Natural killer cell (primary cell): ENCODE results near the gene LCNL1. TPM values are rescaled to one million over a fixed set of nuclear protein-coding genes. Genes with fewer than 3 reads are reported as not detected.
A peak's percentile ranks its signal among the peaks of the same experiment; 100 is the strongest.

ENCODE experiments used
- ATAC-seq, 3 donors: fragments of 150-1000 bp in 2 of 3; fragments of 200-7000 bp in 1 of 3; cut with Tn5 transposase; 1 replicate in 1 of 3; 2 replicates in 2 of 3; pipeline ENCODE4 v1.10.0; 2021; ENCODE audit warnings: mild to moderate bottlenecking in 2 of 3, moderate library complexity in 2 of 3
- DNase-seq, 2 donors: peaks; one replicate each; pipeline versions ENCODE4 v3.0.0 to v3.0.0-alpha.2; 2013 to 2021; ENCODE audit warnings: mixed read lengths in 1 of 2
- H3K27ac ChIP-seq: one replicate; pipeline ENCODE4 v1.5.1; 2013; ENCODE audit warnings: mild to moderate bottlenecking, low read length
- H3K27me3 ChIP-seq: one replicate; pipeline ENCODE4 v1.6.1; 2013; ENCODE audit warnings: low read length; ENCODE audit not compliant: control insufficient read depth, insufficient read depth
- H3K36me3 ChIP-seq: one replicate; pipeline ENCODE4 v1.6.1; 2013; ENCODE audit warnings: low read length; ENCODE audit not compliant: control insufficient read depth, insufficient read depth
- H3K4me1 ChIP-seq: one replicate; pipeline ENCODE4 v1.6.1; 2013; ENCODE audit warnings: low read length; ENCODE audit not compliant: control insufficient read depth, insufficient read depth
- H3K4me3 ChIP-seq: one replicate; pipeline ENCODE4 v1.5.1; 2013; ENCODE audit warnings: low read length
- H3K9me3 ChIP-seq: one replicate; pipeline ENCODE4 v1.6.1; 2013; ENCODE audit warnings: low read length; ENCODE audit not compliant: control insufficient read depth, insufficient read depth
- H3K27ac Mint-ChIP-seq, 2 donors: one replicate each; pipeline ENCODE4 v1.8.0; 2022; ENCODE audit warnings: mild to moderate bottlenecking in 2 of 2, mixed read lengths in 2 of 2, moderate library complexity in 1 of 2
- H3K27me3 Mint-ChIP-seq, 2 donors: one replicate each; pipeline ENCODE4 v1.8.0; 2022; ENCODE audit warnings: low read depth in 2 of 2, mixed read lengths in 2 of 2
- H3K36me3 Mint-ChIP-seq: one replicate; pipeline ENCODE4 v1.8.0; 2022; ENCODE audit warnings: mixed read lengths
- H3K4me1 Mint-ChIP-seq, 2 donors: one replicate each; pipeline ENCODE4 v1.8.0; 2022; ENCODE audit warnings: mixed read lengths in 2 of 2
- H3K4me3 Mint-ChIP-seq: one replicate; pipeline ENCODE4 v1.8.0; 2022; ENCODE audit warnings: mild to moderate bottlenecking, moderate library complexity, mixed read lengths
- H3K9me3 Mint-ChIP-seq, 2 donors: one replicate each; pipeline ENCODE4 v1.8.0; 2022; ENCODE audit warnings: mixed read lengths in 2 of 2
- CTCF ChIP-seq: fragments of 200-600 bp; IDR thresholded peaks from one replicate; pipeline ENCODE4 v1.8.0; 2022; ENCODE audit warnings: antibody characterized with exemption
- WGBS: methylation state at CpG from one replicate; pipeline ENCODE4 v1.1.7; 2013; ENCODE audit warnings: missing lambda C conversion rate; ENCODE audit not compliant: insufficient coverage; 5-methylcytosine and 5-hydroxymethylcytosine counted together
- intact Hi-C: fragments of 100-400 bp; cut with micrococcal nuclease; formaldehyde crosslinking; loops from one replicate; pipeline ENCODE4 v1.14.2; 2022
- total RNA-seq, 4 donors: library from RNA; stranded (reverse); fragments of 120-200 nt in 1 of 4; gene quantifications; one replicate each; pipeline versions ENCODE4 v1.2.3 to v1.2.4, GENCODE V29; 2013 to 2022

The LCNL1 gene
- total RNA-seq, 3 donors from 2014 or later (not counting 1 experiment from before 2014, with no cell fraction given): 4.9 to 8.4 (median 8.2) TPM

DNA sequence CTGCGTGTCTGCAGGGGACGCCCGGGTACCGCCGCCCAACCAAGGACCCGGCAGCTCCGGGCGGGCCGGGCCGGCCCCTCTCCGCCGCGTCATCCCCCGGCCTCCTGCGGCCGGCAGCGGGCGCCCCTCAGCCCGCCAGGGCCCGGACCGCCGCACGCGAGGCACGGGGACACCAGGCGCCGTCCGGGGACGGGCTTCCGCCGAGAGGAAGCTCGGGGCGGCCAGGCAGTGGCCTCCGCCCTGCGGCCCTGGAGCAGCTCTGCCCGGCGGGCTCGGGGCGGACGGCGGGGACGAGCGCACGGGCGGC lies 38.6 kb upstream of the LCNL1 start:
- H3K27ac ChIP-seq: peak overlapping the region; percentile 61
- Mint-ChIP-seq H3K27me3 (no peaks in the 10 kb centered on the region), H3K4me1 (peaks cover 12 to 30% of the 10 kb centered on the region in 2 donors), H3K4me3 (peak overlapping the region; percentile 78), H3K36me3 (no peaks in the 10 kb centered on the region), H3K27ac (peak overlapping the region; percentile 21 to 45), H3K9me3 (no peaks in the 10 kb centered on the region)
- peak overlapping the region; percentile 92 for H3K4me3 ChIP-seq
- no peak for TF ChIP-seq CTCF
- H3K9me3 ChIP-seq: no peaks in the 10 kb centered on the region
- under 1% methylated on average over 45 of the region's 45 CpGs for WGBS
- no peaks in the 10 kb centered on the region for H3K27me3 ChIP-seq
- ATAC-seq (peak; percentile 49 to 60 (median 58)), DNase-seq (peak in 1 of 2 donors; percentile 68)
- H3K36me3 ChIP-seq: peaks cover 37% of the 10 kb centered on the region
- H3K4me1 ChIP-seq: peaks cover 53% of the 10 kb centered on the region
- intact Hi-C loops: loop anchor here (5.0 kb wide), 1 partner anchor 57 kb away; the partner anchor contains the start of gene TRAF2

DNA sequence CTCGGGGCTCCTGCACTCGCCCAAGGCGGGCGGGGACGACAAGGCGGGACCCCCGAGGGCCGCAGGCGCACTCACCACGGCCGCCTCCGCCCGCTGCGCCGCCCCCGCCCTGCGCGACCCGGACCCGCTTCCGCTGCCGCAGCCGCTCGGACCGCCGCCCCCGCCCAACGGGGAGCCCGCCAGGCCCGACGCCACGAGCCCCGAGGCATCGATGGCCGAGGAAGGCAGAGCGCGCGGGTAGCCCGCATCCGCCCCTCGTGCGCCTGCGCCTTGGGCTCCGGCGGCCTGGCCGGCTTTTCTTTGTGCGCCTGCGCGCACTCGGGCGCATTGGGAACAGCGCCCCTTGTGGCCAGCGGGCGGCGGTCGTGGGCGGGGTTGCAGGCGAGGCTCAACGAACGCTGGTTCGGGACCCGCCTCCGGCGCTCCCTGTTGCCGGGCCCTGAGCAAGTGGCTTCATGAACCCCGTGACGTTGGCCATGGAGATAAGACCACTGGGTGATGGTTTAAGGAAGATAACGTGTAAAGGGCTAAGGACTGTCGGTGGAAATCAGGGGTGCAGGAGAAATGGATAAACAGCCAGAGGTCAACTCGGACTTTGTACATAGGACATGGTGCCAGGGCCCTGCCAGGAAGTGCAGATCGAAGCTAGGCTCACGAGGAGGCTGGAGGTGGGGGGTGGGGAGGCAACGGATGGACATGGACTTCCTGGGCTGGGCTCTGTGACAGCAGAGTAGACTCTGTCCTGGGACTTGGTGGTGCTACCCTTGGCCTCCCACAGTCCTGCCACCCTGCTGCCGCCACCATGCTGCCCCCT lies 38.1 kb upstream of the LCNL1 start, which contains the start of the genes C8G and FBXW5:
C8G (plus strand) TSS at position 725 of the 814 bp plus-strand sequence; CDS start at position 803, 78 bp downstream.
FBXW5 (minus strand) TSS at position 220 of the 814 bp plus-strand sequence. CDS start 655 bp downstream, outside the sequence.
- H3K9me3 ChIP-seq: no peaks in the 10 kb centered on the region
- TF ChIP-seq CTCF: peak; percentile 92
- 4% methylated on average over 74 of the region's 74 CpGs for WGBS
- H3K27me3 ChIP-seq: no peaks in the 10 kb centered on the region
- intact Hi-C loops: loop anchor here (5.0 kb wide), 1 partner anchor 57 kb away; the partner anchor contains the start of gene TRAF2
- DNase-seq (peak; percentile 95 to 98), ATAC-seq (peak; percentile 87 to 92 (median 87))
- H3K4me3 Mint-ChIP-seq: peak within 1 kb of the TSS; percentile 88
- no peaks in the 10 kb centered on the region for H3K9me3 Mint-ChIP-seq
- H3K27ac ChIP-seq: peak within 1 kb of the TSS; percentile 61
- peak within 1 kb of the TSS; percentile 92 for H3K4me3 ChIP-seq
- H3K36me3 Mint-ChIP-seq: no peaks in the 10 kb centered on the region
- peaks cover 33% of the 10 kb centered on the region for H3K36me3 ChIP-seq
- peaks cover 7 to 25% of the 10 kb centered on the region in 2 donors for H3K4me1 Mint-ChIP-seq
- H3K27ac Mint-ChIP-seq: peak within 1 kb of the TSS; percentile 89 to 93
- H3K27me3 Mint-ChIP-seq: no peaks in the 10 kb centered on the region
- peaks cover 56% of the 10 kb centered on the region for H3K4me1 ChIP-seq

DNA sequence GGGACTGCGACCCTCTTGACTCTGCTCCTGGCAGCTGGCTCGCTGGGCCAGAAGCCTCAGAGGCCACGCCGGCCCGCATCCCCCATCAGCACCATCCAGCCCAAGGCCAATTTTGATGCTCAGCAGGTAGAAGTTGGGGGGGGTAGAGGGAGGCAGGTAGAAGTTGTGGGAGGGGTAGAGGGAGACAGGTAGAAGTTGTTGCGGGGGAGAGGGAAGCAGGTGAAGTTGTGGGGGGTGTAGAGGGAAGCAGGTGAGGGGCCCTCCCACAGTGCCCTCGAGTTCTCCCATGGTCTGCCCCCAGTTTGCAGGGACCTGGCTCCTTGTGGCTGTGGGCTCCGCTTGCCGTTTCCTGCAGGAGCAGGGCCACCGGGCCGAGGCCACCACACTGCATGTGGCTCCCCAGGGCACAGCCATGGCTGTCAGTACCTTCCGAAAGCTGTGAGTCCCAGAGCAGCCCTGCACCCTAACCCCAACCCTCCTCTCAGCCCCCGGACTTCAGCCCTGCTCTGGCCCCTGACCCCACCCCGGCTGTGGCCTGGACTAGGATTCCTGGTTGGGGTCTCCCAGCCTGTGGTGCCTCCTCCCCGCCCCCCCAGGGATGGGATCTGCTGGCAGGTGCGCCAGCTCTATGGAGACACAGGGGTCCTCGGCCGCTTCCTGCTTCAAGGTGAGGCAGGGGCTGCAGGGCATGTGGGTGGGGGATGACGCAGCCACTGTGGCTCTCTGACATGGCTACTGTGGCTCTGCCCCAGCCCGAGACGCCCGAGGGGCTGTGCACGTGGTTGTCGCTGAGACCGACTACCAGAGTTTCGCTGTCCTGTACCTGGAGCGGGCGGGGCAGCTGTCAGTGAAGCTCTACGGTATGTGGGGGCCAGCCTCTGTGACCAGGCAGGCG lies 37.2 kb upstream of the LCNL1 start:
- H3K27ac ChIP-seq: no peak overlapping the region
- no peaks in the 10 kb centered on the region for H3K9me3 ChIP-seq
- no peak overlapping the region for H3K4me3 ChIP-seq
- H3K36me3 Mint-ChIP-seq: no peaks in the 10 kb centered on the region
- H3K4me3 Mint-ChIP-seq: peak overlapping the region; percentile 88
- 85% methylated on average over 30 of the region's 30 CpGs for WGBS
- no peaks in the 10 kb centered on the region for H3K27me3 Mint-ChIP-seq
- no peak for ATAC-seq
- H3K4me1 Mint-ChIP-seq: peaks cover 7 to 33% of the 10 kb centered on the region in 2 donors
- no peak for TF ChIP-seq CTCF
- DNase-seq: no peak
- no peaks in the 10 kb centered on the region for H3K9me3 Mint-ChIP-seq
- intact Hi-C loops: no loop called here
- no peaks in the 10 kb centered on the region for H3K27me3 ChIP-seq
- peak overlapping the region; percentile 89 to 93 for H3K27ac Mint-ChIP-seq
- H3K4me1 ChIP-seq: peaks cover 62% of the 10 kb centered on the region
- peaks cover 24% of the 10 kb centered on the region for H3K36me3 ChIP-seq
